ENCODE measurements around the gene OR4F17.
"Not testable (repeated sequence)": the region's sequence is repeated elsewhere in the genome, so short reads cannot be mapped to it uniquely, and the experiment has no call there.

DNA sequence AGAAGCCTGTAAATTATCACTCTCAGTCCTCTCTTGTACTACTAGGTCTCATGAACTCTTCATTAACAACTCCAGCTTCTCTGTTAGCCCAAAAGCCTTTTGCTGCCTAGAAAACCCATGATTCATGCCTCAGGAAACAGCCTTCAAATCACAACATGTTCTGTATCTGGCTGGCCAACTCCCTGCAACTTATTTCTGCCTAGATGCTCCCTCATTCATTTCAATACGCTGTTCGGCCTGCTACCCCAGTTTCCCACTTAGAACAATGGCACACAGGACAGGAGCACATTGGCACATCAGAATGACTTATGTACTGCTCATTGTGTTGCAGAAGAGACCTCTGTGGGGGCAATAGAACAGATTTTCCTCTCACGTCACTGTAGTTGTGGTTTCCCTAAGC lies 9.3 kb upstream of the OR4F17 start:
- not testable (repeated sequence) for TF ChIP-seq CTCF, POLR2A, POLR2AphosphoS5 (IDR thresholded peaks at IDR 0.05)
